GM19438 (cell line): Measurements from ENCODE around the gene AMPD3.
"Not testable (repeated sequence)": the region's sequence is repeated elsewhere in the genome, so short reads cannot be mapped to it uniquely, and the experiment has no call there.

Experiments used
- ATAC-seq: cut with Tn5 transposase; IDR thresholded peaks from one replicate; pipeline ENCODE4 v1.9.1; 2021; ENCODE audit warnings: low read depth; ENCODE audit not compliant: unreplicated experiment

The AMPD3 gene

DNA sequence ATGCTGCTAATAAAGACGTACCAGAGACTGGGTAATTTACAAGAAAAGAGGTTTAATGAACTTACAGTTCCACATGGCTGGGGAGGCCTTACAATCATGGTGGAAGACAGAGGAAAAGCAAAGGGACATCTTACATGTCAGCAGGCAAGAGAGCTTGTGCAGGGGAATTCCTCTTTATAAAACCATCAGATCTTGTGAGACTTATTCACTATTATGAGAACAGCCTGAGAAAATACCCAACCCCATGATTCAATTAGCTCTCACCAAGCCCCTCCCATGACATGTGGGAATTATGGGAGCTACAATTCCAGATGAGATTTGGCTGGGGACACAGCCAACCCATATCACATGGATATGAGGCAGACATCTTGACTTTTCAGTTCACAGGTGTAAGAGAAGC is 18.4 kb upstream of the AMPD3 start:
- ATAC-seq, result not testable (repeated sequence)

DNA sequence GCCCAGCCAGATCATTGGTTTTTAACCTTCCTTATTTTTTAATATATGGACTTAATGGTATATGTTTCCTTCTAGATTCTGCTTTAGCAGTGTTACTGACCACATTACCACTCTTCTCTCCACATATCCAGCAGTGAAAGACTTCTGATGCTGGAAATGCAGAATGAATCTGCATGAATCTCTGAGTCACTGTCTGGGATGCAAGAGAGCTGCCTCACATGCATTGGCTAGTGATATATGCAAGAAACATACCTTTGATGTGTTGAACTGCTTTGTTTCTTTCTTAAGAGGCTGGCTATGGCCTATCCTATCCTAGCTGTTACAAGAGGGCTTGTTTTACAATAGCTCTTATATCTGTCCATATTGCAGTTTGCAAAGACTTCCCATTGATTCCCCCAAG is 16.6 kb upstream of the AMPD3 start:
- ATAC-seq, result no peak

DNA sequence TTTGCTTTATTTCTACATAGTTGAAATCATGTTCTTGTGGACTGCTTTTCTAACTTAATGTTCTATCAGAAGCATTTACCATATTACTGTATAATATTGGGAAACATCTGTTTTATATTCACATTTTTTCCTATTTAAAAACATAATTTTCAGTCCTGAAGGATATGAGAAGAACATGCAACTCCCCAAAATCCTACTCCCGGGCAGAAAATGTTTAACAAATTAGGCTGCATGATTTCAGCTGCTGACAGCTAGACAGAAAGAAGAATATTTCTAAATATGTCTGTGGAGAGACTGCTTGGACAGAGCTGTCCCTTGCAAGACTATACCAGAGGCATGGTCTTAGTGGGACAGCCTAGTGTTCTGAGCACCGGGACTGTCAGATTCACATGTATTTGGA is 15.7 kb upstream of the AMPD3 start:
- ATAC-seq, result no peak

DNA sequence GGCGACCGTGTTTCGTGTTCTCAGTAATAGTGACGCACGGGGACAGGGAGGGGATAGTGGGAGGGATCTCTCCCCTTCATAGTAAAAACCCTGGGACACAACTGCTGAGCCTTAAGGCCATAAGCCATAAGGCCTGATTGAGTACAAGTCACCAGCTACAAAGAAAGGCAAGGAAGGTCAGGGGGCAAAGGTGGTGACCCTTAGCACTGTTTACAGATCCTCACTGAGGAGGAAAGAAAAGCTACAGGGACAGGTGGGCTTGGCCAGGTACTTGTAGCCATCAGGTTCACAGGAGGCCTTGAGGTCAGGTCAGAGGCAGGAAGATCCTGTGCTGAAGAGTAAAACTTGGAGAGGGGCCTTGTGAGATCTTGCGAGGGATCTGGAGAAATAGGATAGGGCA is 15.1 kb upstream of the AMPD3 start:
- no peak for ATAC-seq

DNA sequence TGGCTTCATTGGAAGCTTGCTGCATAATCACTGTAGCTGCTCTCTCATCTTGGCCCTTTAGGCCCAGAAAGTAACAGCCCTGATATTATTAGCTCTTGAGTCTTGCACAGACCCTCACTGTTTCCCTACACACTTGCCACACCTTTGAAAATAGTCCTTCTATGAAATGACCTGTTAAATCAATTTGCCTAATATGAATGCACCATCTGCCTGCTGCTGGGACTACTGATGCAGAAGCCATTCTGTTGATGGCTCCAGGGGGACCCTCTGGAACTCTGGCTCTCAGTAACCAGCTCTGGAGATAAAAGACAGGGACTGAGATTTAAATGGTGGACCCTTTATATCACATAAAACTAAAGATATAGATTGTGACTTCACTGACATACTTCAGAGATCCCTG is 14.7 kb upstream of the AMPD3 start:
- no peak for ATAC-seq

DNA sequence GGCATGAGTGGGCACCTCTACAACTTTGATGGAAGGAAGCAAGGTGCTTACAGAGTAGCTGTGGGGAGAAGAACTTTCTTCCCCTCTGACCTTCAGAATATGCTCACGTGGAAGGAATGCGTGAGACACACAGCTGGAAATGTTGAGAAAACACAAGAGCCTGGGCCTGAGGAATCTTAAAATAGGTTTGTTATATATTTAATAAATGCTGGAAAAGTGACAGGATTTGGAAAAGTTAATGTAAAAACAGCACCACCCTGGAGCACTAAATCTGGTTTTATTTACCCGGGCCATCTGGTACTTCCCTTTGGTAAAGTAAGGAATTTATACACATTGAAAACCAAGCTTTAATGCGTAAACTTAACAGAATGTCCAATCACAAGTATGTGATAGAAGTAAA is 14.0 kb upstream of the AMPD3 start:
- ATAC-seq, result no peak

DNA sequence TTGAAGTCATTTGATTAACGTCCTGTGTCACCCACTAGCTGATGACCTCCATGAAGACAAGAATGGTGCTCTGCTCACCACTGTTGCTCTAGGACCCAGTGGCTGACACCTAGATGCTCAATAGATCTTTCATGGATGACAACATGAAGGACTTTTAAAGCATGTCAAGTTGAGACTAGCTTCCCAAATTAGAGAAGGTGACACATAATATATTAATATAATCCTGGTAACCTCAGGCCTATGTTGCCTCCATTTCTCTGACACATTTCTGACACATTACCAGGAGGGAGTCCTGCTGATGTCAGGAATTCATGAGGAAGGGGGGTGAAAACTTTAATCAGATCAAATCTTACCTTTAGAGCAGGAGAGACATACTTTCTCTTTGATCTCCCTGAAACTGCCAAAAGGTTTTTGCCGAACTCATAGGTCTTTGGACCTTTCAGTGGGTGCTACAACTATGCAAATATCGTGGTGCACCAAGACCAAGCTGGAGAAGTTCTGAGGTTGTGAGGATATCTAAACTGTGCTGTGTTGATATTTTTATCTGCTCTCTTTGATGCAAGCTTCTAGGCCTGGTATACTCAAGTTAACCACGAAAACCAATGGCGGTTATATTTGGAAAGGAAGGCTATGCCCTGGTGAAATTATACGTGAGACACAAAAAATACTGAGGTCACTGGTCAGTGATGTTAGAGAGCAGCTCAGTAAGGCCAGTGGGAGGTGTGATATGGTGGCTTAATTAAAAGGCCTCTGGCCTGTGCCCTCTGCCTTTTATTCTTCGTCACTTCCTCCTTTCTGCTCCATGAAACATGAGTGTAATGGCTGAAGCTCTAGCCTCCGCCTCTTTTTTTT is 13.2 kb upstream of the AMPD3 start:
- peak; percentile 91 for ATAC-seq

DNA sequence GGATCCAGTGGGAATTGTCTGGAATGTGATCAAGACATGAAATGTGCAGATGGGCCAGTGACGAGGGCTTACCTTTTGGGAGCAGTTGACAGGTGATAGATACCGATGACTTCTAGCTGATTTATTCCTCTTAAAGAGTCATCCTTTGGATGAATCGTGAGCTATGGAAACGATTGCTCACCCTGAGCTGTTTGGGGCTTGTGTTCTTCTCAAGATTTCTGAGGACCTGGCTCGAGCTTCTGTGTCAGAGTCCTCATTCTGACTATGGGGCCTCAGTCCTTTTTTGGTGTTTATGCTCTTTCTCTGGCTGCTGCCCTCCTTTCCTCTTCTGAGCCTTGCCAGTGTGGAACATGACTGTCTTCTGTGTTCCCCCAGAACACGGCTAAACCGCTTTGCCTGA is 11.9 kb upstream of the AMPD3 start:
- no peak for ATAC-seq

DNA sequence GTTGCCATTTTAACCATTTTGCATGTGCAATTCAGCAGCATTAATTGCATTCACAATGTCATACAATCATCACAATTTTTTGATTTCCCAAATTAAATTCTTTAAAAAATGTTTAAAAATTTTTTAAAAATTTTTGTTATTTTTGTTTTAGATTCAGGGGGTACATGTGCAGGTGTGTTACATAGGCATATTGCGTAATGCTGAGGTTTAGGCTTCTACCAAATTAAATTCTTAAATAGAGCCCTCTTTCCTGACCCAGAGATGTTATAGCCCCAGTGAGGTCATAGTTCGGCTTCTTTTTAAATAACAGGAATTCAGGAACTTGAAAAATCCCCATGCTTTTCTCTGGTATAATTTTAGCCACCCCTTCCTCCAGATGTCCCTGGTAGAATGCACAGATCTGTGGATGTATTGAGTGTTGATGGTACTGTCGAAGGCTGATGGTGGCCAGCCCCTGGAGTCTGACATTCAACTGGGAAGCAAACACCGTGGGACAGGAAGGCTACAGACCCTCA is 11.3 kb upstream of the AMPD3 start:
- ATAC-seq, result no peak

DNA sequence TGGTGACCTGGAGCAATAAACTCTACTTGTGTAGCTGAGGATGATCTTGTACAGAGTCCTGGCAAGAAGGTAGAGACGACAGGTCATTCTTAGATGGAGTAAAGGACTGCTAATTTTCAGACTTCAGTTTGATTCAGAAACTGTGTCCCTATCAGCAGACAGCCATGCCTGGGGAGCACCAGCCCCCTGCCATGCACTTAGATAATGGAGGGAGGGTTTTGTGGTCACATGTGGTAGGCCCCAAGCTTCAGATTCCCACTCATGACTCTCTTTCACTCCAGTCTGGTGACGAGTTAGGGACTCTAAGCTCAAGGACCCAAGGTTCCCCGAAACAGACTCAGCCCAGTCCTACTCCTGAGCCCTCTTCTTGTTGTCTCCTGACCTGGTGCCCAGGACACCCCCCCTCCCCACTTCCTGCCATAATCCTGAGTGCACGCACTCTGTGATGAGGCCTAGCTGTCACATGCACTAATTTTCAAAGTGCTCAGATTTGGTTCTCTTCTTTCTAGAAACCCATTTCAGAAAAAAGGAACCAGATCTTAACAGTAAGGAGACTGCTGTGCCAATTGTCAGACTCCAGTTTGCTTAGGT is 10.2 kb upstream of the AMPD3 start:
- ATAC-seq, result no peak

DNA sequence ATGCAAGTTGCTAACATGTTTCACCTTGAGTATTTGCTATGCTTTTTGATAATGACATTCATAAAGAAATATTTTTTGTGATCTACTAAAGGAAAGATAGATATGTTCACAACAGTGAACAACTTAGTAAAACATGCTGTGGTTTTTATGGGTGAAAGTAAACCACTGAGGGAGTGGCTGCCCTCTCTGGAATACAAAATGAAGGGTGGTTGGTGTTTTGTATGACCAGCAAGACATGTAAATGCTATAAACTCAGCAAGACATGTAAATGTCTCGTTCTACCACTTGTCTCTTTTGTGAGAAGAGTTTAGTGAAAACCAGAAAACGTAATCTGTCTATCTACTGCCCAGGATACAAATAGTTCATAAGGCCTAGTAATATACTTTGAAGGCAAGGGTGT is 7.6 kb upstream of the AMPD3 start:
- ATAC-seq, result no peak

DNA sequence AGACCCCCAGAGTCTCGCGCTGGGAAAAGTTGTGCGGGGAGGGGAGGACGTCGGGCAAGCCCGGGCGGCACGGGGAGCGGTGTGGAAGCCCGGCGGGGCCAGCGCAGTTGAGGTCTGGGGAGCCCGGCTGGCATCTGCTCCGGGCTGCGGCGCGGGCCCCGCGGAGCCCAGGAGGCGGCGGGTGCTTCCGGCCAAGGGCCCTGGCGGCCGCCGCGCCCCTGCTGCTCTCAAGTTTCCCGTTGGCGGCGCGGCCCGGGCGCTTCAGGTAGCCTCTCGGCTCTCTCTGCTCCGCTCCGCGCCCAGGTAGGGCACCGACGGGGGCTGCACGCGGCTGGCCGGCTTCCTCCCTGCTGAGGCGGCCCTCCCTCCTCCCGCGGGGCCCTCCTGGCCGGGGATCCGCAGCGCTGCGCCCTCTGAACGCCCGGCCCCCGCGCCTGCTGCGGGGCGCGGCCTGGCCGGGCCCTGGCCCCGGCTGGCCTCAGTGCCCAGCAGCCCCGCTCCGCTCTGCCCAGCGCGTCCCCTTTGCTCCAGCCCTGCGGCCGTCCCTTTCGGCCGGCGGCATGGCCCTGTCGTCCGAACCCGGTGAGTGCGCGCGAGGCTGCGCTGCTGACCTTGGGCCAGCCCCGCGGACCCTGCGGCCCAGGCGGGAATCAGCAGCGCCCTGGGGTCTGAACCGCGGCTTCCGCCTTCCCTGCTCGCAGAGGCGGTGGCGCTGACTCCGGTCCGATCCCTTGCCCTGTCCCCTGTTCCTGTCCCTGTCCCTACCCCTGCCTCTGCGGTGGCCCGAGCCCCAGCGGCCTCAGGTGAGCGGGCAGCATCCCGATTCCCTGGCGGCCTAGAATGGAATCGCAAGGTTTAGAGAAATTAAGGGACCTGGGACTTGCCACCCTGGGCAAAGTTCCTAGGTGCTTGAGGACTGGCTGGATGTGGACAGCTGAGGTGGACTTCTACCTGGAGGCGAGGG is 4.3 kb upstream of the AMPD3 start:
- peak; percentile 25 for ATAC-seq

DNA sequence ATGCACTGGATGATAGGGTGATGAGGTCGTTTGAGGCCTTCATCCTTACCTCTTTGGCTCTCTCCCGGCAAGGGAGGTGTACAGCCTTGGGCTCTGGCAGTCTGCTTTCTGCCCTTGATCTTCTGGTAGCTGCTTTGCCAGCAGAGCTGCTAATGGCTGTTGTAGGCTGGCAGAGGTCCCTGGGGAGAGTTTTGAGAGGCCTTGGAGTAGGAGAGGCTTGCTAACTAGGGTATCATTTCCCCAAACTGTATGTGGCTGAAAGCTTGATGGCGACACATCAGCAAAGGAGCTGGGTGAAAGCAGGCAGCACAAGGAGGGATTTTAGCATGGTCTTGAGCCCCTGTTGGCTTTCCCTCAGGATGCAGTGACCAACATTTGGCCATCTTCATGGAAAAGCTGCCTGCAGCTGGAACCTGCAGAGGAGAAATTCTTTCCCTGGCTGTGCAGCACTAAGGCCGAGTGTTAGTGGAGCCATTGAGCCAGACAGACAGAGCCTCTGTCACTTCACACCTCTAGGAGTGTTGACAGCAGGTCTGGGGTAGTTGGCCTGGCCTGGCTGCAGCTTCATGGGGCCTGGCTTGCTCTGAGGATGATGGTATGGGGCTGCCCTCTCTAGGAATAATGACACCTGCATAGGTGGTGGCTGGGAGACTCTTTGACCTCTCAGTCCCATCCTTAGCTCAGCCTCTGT is 3.5 kb upstream of the AMPD3 start:
- no peak for ATAC-seq

DNA sequence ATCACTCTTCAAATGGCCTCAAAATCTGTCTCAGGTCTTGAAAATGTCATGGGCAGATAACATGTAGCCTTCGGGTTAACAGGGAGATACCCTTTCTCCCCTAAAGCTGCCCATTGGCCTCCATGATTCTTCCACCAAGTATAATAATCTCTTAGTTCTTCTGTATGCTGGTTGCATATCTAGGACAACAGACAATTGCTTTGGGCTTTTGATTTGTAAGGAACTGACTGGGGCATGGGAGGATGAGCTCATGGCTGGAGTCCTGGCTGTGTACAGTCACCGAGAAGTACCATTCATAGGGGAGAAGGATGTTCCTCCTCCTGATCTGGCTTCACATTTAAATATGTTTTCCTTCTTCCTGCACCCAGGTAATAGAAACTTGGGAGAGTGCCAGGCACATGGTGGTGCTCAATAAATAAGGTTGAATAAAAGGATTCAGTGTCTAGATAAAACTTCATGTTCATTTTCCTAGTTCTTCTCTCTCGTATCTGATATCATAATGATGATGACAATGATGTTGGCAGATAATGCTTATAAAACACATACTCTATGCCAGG is 2.8 kb upstream of the AMPD3 start:
- no peak for ATAC-seq

DNA sequence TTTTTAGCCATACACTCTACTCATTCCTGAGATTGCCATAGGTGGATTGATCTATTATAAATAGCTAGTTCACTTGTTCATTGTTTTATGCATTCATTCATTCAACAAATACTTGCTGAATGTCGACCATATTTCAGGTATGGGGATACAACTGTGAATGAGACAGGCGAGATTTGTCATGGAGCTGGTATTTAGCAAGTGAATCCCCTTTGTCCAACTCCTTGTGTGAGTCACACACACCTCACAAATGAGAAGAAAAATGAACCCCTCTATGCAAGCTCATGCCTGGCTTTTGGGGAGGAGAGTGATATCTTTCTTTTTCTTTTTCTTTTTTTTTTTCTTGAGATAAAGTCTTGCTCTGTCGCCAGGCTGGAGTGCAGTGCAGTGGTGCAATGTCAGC is 1.8 kb upstream of the AMPD3 start:
- no peak for ATAC-seq

DNA sequence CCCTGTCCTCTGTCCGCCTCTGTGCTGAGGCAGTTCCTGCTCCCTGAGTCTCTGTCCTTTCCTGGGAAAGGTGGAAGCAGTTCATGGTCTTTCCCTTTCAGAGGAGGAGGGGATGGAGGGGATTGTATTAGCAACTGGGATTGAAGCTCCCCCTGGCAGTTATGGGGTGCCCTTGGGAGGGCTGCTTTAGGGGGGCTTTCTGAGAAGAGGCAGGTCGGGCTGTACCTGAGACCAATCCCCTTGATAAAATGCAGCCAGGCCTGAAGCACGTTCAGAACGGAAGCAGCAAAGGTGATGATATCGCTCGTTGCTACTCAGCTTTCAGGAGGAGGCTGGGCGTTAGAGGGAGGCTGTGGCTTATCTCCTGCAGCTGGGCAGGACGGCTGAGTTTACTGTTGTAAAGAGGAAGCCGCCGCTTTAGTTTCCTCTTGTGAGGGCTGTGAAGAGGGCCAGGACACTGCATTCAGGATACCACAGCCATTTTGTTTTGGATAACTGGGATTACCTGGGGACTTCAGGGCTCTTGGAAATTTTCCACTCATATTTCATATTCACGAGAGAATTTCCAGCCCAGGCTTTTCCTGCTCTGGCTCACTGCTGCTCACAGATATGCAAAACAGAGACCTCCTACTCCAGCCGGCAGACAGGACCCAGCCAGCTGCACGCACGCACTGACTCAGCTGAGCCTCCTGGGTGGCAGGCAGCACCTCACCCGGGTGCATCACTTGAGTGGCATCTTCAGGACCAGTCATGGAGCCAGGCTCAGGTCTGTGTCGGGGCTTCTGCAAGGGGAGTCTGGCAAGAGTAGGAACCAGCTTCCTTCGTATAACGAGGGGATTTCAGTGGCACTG is 798 bp downstream of the AMPD3 start:
- ATAC-seq, result peak; percentile 59

DNA sequence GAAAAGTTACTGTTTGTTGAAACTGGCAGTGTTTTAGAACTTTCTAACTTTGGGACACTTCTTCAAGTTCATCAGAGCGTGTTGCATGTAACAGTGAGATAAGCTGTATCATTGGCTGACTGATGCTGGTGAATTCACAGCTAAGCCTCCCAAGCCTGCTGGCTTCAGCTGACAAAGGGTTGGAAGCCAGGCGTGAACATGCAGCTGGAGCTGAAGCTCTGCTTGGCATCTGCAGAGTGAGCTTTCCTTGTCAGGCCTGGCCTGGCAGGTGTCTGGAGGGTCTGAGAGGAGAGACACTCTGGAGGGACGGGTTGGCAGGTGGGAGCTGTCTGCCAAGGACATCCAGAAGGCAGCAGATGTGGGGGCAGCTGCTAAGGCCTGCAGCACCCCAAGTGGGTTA is 1.5 kb downstream of the AMPD3 start:
- ATAC-seq, result no peak

DNA sequence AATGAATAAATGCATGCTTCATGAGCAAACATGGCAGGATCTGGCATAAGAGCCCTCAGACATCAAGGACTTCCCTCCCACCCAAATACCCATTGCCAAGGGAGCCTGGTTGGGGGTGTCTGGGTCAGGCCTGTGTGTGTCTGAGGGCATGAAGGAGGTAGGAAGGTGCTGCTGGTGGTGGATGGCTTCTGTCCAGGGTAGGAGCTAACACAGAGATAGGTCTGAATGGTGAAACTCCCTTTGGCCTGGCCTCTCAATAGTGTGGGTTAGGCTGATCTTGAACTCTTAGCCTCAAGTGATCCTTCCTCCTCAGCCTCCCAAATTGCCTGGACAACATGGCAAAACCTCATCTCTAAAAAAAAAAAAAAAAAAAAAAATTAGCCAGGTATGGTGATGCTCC is 2.8 kb downstream of the AMPD3 start:
- no peak for ATAC-seq
